Ovary (tissue), 9 donors: ENCODE results near the gene TCEAL9. TPM values are rescaled to one million over a fixed set of nuclear protein-coding genes. Genes with fewer than 3 reads are reported as not detected.

Experiments used
- DNase-seq, 5 donors: peaks; one replicate each; pipeline ENCODE4 v3.0.0-alpha.2; 2019 to 2020
- H3K27ac ChIP-seq, 2 donors: fragments of 200-600 bp; one replicate each; pipeline versions ENCODE4 v1.5.1 to v1.8.0; 2019 to 2022
- H3K27me3 ChIP-seq: fragments of 200-600 bp; one replicate; pipeline ENCODE4 v1.8.0; 2022
- H3K36me3 ChIP-seq: fragments of 200-600 bp; sonication (generic); one replicate; pipeline ENCODE4 v1.5.1; 2019
- H3K4me1 ChIP-seq: one replicate; pipeline ENCODE4 v1.8.1; 2013; ENCODE audit warnings: mild to moderate bottlenecking, moderate library complexity; ENCODE audit not compliant: insufficient read depth
- H3K4me3 ChIP-seq: fragments of 200-600 bp; sonication (generic); one replicate; pipeline ENCODE4 v1.5.1; 2017
- H3K9me3 ChIP-seq, 2 donors: fragments of 200-600 bp in 1 of 2; sonication (generic) in 1 of 2; one replicate each; pipeline versions ENCODE4 v1.5.1 to v1.8.1; 2013 to 2019; ENCODE audit warnings: mild to moderate bottlenecking in 1 of 2, moderate library complexity in 1 of 2
- EP300 ChIP-seq: sonication (generic); formaldehyde crosslinking; IDR thresholded peaks from one replicate; pipeline ENCODE4 v1.6.1; 2017; ENCODE audit warnings: antibody characterized with exemption
- POLR2A ChIP-seq: fragments of 450-650 bp; IDR thresholded peaks from one replicate; pipeline ENCODE4 v1.6.1; 2017; ENCODE audit warnings: antibody characterized with exemption, mild to moderate bottlenecking, moderate library complexity
- WGBS, 3 donors: extraction: QIAGEN DNeasy Blood & Tissue Kit in 1 of 3; methylation state at CpG; one replicate each; pipeline versions ENCODE4 v1.1.5 to v1.1.7; 2013 to 2017; 5-methylcytosine and 5-hydroxymethylcytosine counted together
- intact Hi-C, 4 donors: fragments of 100-400 bp; cut with DNase I; formaldehyde crosslinking; loops; one replicate each; pipeline versions ENCODE4 v1.11.0 to v1.15.1; 2022 to 2023
- polyA plus RNA-seq, 2 donors: library from polyadenylated mRNA; stranded (reverse); fragments of 200-250 nt in 1 of 2; fragments of 350-450 nt in 1 of 2; fragmentation: Illumina TruSeq in 1 of 2; extraction: RNeasy Lipid Tissue Mini Kit (QIAGEN cat#74804) in 1 of 2; gene quantifications; one replicate each; pipeline ENCODE4 v1.2.3, GENCODE V29; 2013 to 2014
- small RNA-seq: library from RNA; depleted of rRNA; stranded (forward); fragments of <200 nt; gene quantifications from one replicate; pipeline ENCODE3, GENCODE V24; 2016
- total RNA-seq, 7 donors: library from RNA; depleted of rRNA in 2 of 7; stranded (reverse); fragments of >200 nt in 2 of 7; fragmentation: NEBNext Ultra II Directional in 3 of 7; extraction: Animal tissue kit (Norgen Biotek cat#: 25700) in 3 of 7; gene quantifications; one replicate each; pipeline versions ENCODE4 v1.1.0 to v1.2.4, GENCODE V29; 2016 to 2023
- TF ChIP-seq, protein P1 (sequence below), 3 donors: fragments of 450-650 bp in 2 of 3; fragments of 200-600 bp in 1 of 3; IDR thresholded peaks; one replicate each; pipeline versions ENCODE4 v1.5.1 to v1.8.0; 2016 to 2022; ENCODE audit warnings: antibody characterized with exemption in 3 of 3, mild to moderate bottlenecking in 1 of 3
- donor health status: DM: no; HTN: no; CAD: no; lungs with moderate emphysema.
- donor health status: DM: no; HTN: no; CAD: no.
- donor health status: Bipolar disorder and iron deficiency.
- donor health status: DM: yes; HTN: yes; CAD: no.
- donor health status: DM: no; HTN: no; CAD: no.
- donor health status: DM: yes; HTN: yes; CAD: no.

Gene TCEAL9
- total and polyA plus RNA-seq, 9 donors, result 78.0 to 246 (median 172) TPM

DNA sequence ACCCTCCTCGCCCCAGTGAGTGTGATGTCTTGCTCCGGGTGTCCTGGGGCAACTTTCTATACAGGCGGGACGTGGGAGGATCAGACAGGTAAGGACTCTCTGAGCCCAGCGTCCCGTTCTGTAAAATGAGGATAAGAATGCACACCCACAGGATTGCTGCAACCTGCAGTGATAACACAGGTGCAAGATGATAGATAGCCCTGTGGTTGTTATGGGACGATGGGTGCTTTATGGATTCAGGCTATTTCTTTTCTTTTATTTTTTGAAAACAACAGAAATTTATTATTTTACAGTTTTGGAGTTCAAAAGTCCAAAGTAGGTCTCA lies 48.7 kb downstream of the TCEAL9 start:
- WGBS, 3 donors, result 8 to 23% (median 19%) methylated on average over 7 of the region's 7 CpGs
- Histone ChIP-seq H3K27me3 (no peaks in the 10 kb centered on the region), H3K9me3 (no peaks in the 10 kb centered on the region), H3K4me1 (no peaks in the 10 kb centered on the region), H3K4me3 (peak overlapping the region; percentile 39), H3K27ac (peak overlapping the region in 1 of 2 donors; percentile 18), H3K36me3 (no peaks in the 10 kb centered on the region)
- DNase-seq, result no peak
- intact Hi-C loops, result no loop called here
- TF ChIP-seq, protein P1, sequence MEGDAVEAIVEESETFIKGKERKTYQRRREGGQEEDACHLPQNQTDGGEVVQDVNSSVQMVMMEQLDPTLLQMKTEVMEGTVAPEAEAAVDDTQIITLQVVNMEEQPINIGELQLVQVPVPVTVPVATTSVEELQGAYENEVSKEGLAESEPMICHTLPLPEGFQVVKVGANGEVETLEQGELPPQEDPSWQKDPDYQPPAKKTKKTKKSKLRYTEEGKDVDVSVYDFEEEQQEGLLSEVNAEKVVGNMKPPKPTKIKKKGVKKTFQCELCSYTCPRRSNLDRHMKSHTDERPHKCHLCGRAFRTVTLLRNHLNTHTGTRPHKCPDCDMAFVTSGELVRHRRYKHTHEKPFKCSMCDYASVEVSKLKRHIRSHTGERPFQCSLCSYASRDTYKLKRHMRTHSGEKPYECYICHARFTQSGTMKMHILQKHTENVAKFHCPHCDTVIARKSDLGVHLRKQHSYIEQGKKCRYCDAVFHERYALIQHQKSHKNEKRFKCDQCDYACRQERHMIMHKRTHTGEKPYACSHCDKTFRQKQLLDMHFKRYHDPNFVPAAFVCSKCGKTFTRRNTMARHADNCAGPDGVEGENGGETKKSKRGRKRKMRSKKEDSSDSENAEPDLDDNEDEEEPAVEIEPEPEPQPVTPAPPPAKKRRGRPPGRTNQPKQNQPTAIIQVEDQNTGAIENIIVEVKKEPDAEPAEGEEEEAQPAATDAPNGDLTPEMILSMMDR (IDR thresholded peaks at IDR 0.05), result no peak
- no peak for TF ChIP-seq EP300
- TF ChIP-seq POLR2A, result no peak

DNA sequence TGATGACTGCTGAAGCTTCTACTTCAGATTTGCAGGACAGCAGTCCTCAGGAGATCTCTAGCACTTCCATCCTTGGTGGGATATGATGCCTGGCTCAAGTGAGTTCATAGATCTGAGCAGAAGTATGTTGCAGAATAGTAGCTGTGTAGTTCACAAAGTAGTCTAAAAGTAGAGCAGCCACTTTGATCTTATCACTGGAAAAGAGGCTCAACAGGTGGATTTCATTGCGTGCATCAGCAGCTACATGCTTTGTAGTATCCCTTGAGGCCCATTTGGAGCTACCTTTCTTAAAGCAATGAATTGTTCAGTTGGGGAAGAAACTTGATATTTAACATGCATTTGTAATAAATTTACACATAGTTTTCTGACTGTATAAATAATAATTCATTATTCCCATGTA lies 50.0 kb downstream of the TCEAL9 start:
- no peak overlapping the region for H3K4me3 ChIP-seq
- 70 to 81% (median 77%) methylated on average over 1 of the region's 1 CpG for WGBS, 3 donors
- H3K27me3 ChIP-seq, result no peaks in the 10 kb centered on the region
- TF ChIP-seq, protein P1 (IDR thresholded peaks at IDR 0.05), result no peak
- no peak for TF ChIP-seq POLR2A
- TF ChIP-seq EP300, result no peak
- H3K4me1 ChIP-seq, result no peaks in the 10 kb centered on the region
- H3K36me3 ChIP-seq, result no peaks in the 10 kb centered on the region
- H3K27ac ChIP-seq, result no peak overlapping the region
- no peaks in the 10 kb centered on the region for H3K9me3 ChIP-seq
- no peak for DNase-seq
- intact Hi-C loops, result no loop called here

DNA sequence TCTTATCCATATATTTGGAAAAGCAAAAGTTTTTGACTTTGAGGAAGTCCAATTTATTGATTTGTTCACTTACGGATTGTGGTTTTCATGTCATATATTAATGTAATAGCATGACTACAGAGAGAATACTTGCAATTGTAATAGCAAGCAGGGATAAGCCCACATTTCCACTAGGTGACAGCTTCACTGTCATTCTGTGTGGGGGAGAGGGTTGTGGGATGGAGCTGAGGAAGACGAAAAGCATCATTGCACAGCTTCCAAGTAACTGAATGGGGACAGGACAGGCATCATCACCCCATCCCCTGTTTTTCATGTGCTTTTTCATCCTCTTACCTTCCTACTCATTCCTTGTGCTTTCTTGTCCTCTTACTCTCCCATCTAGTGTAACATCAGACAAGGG lies 51.5 kb downstream of the TCEAL9 start:
- H3K27ac ChIP-seq, result no peak overlapping the region
- no peaks in the 10 kb centered on the region for H3K36me3 ChIP-seq
- no peaks in the 10 kb centered on the region for H3K27me3 ChIP-seq
- DNase-seq, result no peak
- H3K4me1 ChIP-seq, result no peaks in the 10 kb centered on the region
- no peak for TF ChIP-seq EP300
- TF ChIP-seq, protein P1 (IDR thresholded peaks at IDR 0.05), result no peak
- TF ChIP-seq POLR2A, result no peak
- H3K4me3 ChIP-seq, result no peak overlapping the region
- 79 to 85% (median 81%) methylated on average over 2 of the region's 2 CpGs for WGBS, 3 donors
- H3K9me3 ChIP-seq, result no peaks in the 10 kb centered on the region
- intact Hi-C loops, result no loop called here

Small RNAs within 50 kb of the gene (small RNA-seq; reads per million reads assigned to genes)
- not detected for gene Z92846.1

Other genes with a start within 250 kb of the TCEAL9 start
- 10 to 100 TPM; 51.0 to 75.3 (median 60.9) TPM for gene BEX4, start 141.4 kb upstream of the TCEAL9 start, total RNA-seq
- gene BEX4, start 141.4 kb upstream of the TCEAL9 start, polyA plus RNA-seq, result 100 to 1,000 TPM; 101 to 124 TPM
- gene TCEAL8, start 101.4 kb upstream of the TCEAL9 start, total RNA-seq, result 10 to 100 TPM; 41.8 to 72.0 (median 56.8) TPM
- gene TCEAL8, start 101.4 kb upstream of the TCEAL9 start, polyA plus RNA-seq, result 100 to 1,000 TPM in 1 of 2 donors, 10 to 100 TPM in 1; 67.6 to 121 TPM
- gene TCEAL5, start 79.8 kb upstream of the TCEAL9 start, total RNA-seq, result 1 to 10 TPM in 5 of 7 donors, under 1 TPM in 1, not detected in 1; 0.50 to 4.0 (median 2.2) TPM
- gene TCEAL5, start 79.8 kb upstream of the TCEAL9 start, polyA plus RNA-seq, result 1 to 10 TPM; 2.3 to 3.6 TPM
- gene BEX2, start 45.5 kb upstream of the TCEAL9 start, total RNA-seq, result 10 to 100 TPM; 29.5 to 67.0 (median 52.9) TPM
- gene BEX2, start 45.5 kb upstream of the TCEAL9 start, polyA plus RNA-seq, result 10 to 100 TPM; 55.9 to 79.4 TPM
- 10 to 100 TPM; 12.9 to 44.9 (median 21.6) TPM for gene TCEAL7, start 26.3 kb upstream of the TCEAL9 start, total RNA-seq
- 10 to 100 TPM; 29.0 to 37.1 TPM for gene TCEAL7, start 26.3 kb upstream of the TCEAL9 start, polyA plus RNA-seq
- gene BEX3, start 20.0 kb downstream of the TCEAL9 start, total RNA-seq, result 100 to 1,000 TPM; 204 to 424 (median 355) TPM
- gene BEX3, start 20.0 kb downstream of the TCEAL9 start, polyA plus RNA-seq, result 100 to 1,000 TPM; 368 to 426 TPM
- gene RAB40A, start 163.0 kb downstream of the TCEAL9 start, total RNA-seq, result 1 to 10 TPM in 6 of 7 donors, under 1 TPM in 1; 0.81 to 7.4 (median 5.1) TPM
- gene RAB40A, start 163.0 kb downstream of the TCEAL9 start, polyA plus RNA-seq, result 1 to 10 TPM; 1.9 to 2.5 TPM
- gene TCEAL4, start 229.0 kb downstream of the TCEAL9 start, total RNA-seq, result 100 to 1,000 TPM; 333 to 772 (median 462) TPM
- gene TCEAL4, start 229.0 kb downstream of the TCEAL9 start, polyA plus RNA-seq, result 1,000 to 10,000 TPM in 1 of 2 donors, 100 to 1,000 TPM in 1; 942 to 1,592 TPM